Activated naive CD4-positive, alpha-beta T cell treated with Interleukin-2 at 50 U/mL for 16 hours (primary cell): ENCODE data around the gene TNFRSF9.
"Not testable (repeated sequence)": the region's sequence is repeated elsewhere in the genome, so short reads cannot be mapped to it uniquely, and the experiment has no call there.

Experiments used
- DNase-seq: peaks from one replicate; pipeline ENCODE4 v3.0.0-alpha.2; 2020

TNFRSF9 gene

GRCh38 chr1:7960867-7961215, 20.2 kb upstream of the TNFRSF9 start:
- DNase-seq: no peak

- DNase-seq: no peak
Measured at GRCh38 chr1:7960165-7960564, 19.5 kb upstream of the TNFRSF9 start.

- DNase-seq: no peak
Measured at GRCh38 chr1:7956218-7957032, 15.8 kb upstream of the TNFRSF9 start.

- DNase-seq: no peak
Measured at GRCh38 chr1:7954683-7955082, 14.0 kb upstream of the TNFRSF9 start.

- DNase-seq: peak; percentile 82
Measured at GRCh38 chr1:7953850-7954609, 13.4 kb upstream of the TNFRSF9 start.

- DNase-seq: not testable (repeated sequence)
Measured at GRCh38 chr1:7952791-7953190, 12.2 kb upstream of the TNFRSF9 start.

- DNase-seq: peak; percentile 20
Measured at GRCh38 chr1:7948960-7949359, 8.3 kb upstream of the TNFRSF9 start.

GRCh38 chr1:7943251-7943650, 2.6 kb upstream of the TNFRSF9 start:
- no peak for DNase-seq

- DNase-seq: peak; percentile 51
Measured at GRCh38 chr1:7942214-7942921, 1.7 kb upstream of the TNFRSF9 start.

- no peak for DNase-seq
Measured at GRCh38 chr1:7941437-7941793, 776 bp upstream of the TNFRSF9 start.

GRCh38 chr1:7940034-7940433, 605 bp downstream of the TNFRSF9 start:
- no peak for DNase-seq

GRCh38 chr1:7938070-7938469, 2.6 kb downstream of the TNFRSF9 start:
- no peak for DNase-seq

- DNase-seq: no peak
Measured at GRCh38 chr1:7932524-7933138, 8.0 kb downstream of the TNFRSF9 start.

GRCh38 chr1:7931446-7931812, 9.2 kb downstream of the TNFRSF9 start:
- no peak for DNase-seq

- peak; percentile 40 for DNase-seq
Measured at GRCh38 chr1:7930645-7931445, 9.8 kb downstream of the TNFRSF9 start.

GRCh38 chr1:7929637-7930036, 11.0 kb downstream of the TNFRSF9 start:
- DNase-seq: no peak

- no peak for DNase-seq
Measured at GRCh38 chr1:7928247-7928646, 12.4 kb downstream of the TNFRSF9 start.

- DNase-seq: not testable (repeated sequence)
Measured at GRCh38 chr1:7927061-7927460, 13.6 kb downstream of the TNFRSF9 start.

GRCh38 chr1:7922301-7922700, 18.3 kb downstream of the TNFRSF9 start:
- no peak for DNase-seq

- DNase-seq: no peak
Measured at GRCh38 chr1:7921796-7922195, 18.8 kb downstream of the TNFRSF9 start.

GRCh38 chr1:7919880-7920279, 20.8 kb downstream of the TNFRSF9 start:
- no peak for DNase-seq

GRCh38 chr1:7917971-7918370, 22.7 kb downstream of the TNFRSF9 start:
- not testable (repeated sequence) for DNase-seq

- DNase-seq: no peak
Measured at GRCh38 chr1:7916501-7916830, 24.2 kb downstream of the TNFRSF9 start.
